HCT116 (cell line): ENCODE data around the gene DAPK1. TPM values are rescaled to one million over a fixed set of nuclear protein-coding genes. Genes with fewer than 3 reads are reported as not detected.

Experiments used
- ATAC-seq: fragments of 200-7000 bp; cut with Tn5 transposase; 2 replicates; pipeline ENCODE4 v1.9.1; 2020; ENCODE audit warnings: mild to moderate bottlenecking, moderate library complexity
- BruUV-seq: library from RNA; stranded (reverse); fragments of 400-500 nt; replicated peaks from 2 replicates; lab custom pipeline; 2021; lab: Mats Ljungman, UMichigan
- CTCF ChIA-PET: fragments of 300-600 bp; sonication (Branson Sonifier 250); formaldehyde crosslinking; loops from one replicate; lab custom pipeline; 2021; ENCODE audit warnings: antibody characterized with exemption; lab: Charles Lee
- POLR2A ChIA-PET: fragments of 300-600, 350-600 bp; sonication (Branson Sonifier 250); formaldehyde crosslinking; loops from one replicate; lab custom pipeline; 2021; ENCODE audit warnings: antibody characterized with exemption; lab: Charles Lee
- RAD21 ChIA-PET, 2 experiments: fragments of 300-600 bp; sonication (Branson Sonifier 250); formaldehyde crosslinking; loops; one replicate each; lab custom pipeline; 2023; ENCODE audit warnings: low total read pairs in 2 of 2; ENCODE audit not compliant: uncharacterized antibody in 2 of 2, unreplicated experiment in 2 of 2, low non-redundant PET in 1 of 2; lab: Charles Lee
- DNase-seq: peaks from one replicate; pipeline ENCODE4 v3.0.0-alpha.2; 2010; ENCODE audit warnings: low read depth, low spot score
- H2AFZ ChIP-seq: fragments of 200-600 bp; shearing (Covaris generic), sonication (generic); 2 replicates; pipeline ENCODE4 v1.6.1; 2017; ENCODE audit warnings: low read depth, mixed run types, mixed read lengths, antibody characterized with exemption, low read length; ENCODE audit not compliant: poor library complexity, severe bottlenecking
- H3K27ac ChIP-seq: 2 replicates; pipeline ENCODE4 v1.5.1; 2012; ENCODE audit warnings: low read depth, low read length
- H3K27me3 ChIP-seq: fragments of 200-600 bp; sonication (generic); 2 replicates; pipeline ENCODE4 v1.6.1; 2016; ENCODE audit warnings: mixed run types, low read length, mixed read lengths; ENCODE audit not compliant: insufficient read depth
- H3K36me3 ChIP-seq, 2 experiments: fragments of 200-500 bp in 1 of 2; fragments of 200-600 bp in 1 of 2; sonication (Bioruptor generic) in 1 of 2; sonication (generic) in 1 of 2; 2 replicates each; pipeline versions ENCODE4 v1.5.1 to v1.6.1; 2014 to 2016; ENCODE audit warnings: low read length in 2 of 2, inconsistent platforms in 1 of 2, mixed read lengths in 1 of 2, mixed run types in 1 of 2; ENCODE audit not compliant: insufficient read depth in 2 of 2, control insufficient read depth in 1 of 2
- H3K4me1 ChIP-seq, 2 experiments: fragments of 200-600 bp in 1 of 2; sonication (generic) in 1 of 2; 2 replicates each; pipeline versions ENCODE4 v1.5.1 to v1.6.1; 2012 to 2017; ENCODE audit warnings: low read length in 2 of 2, inconsistent platforms in 1 of 2, mild to moderate bottlenecking in 1 of 2, mixed read lengths in 1 of 2, mixed run types in 1 of 2, moderate library complexity in 1 of 2; ENCODE audit not compliant: insufficient read depth in 2 of 2, control insufficient read depth in 1 of 2
- H3K4me2 ChIP-seq: fragments of 200-600 bp; sonication (generic); 2 replicates; pipeline ENCODE4 v1.6.1; 2017; ENCODE audit warnings: mixed run types, low read length, mixed read lengths
- H3K4me3 ChIP-seq, 2 experiments: fragments of 200-600 bp in 1 of 2; sonication (generic) in 1 of 2; replicated peaks in 1 of 2; 2 replicates each; pipeline ENCODE4 v1.5.1; 2011 to 2016; ENCODE audit warnings: low read length in 2 of 2, control low read depth in 1 of 2, low read depth in 1 of 2, mild to moderate bottlenecking in 1 of 2, mixed read lengths in 1 of 2, mixed run types in 1 of 2
- H3K79me2 ChIP-seq: fragments of 200-600 bp; sonication (generic); 2 replicates; pipeline ENCODE4 v1.6.1; 2017; ENCODE audit warnings: mild to moderate bottlenecking, mixed run types, low read length, moderate library complexity, mixed read lengths; ENCODE audit not compliant: insufficient read depth
- H3K9ac ChIP-seq: fragments of 200-600 bp; sonication (generic); 2 replicates; pipeline ENCODE4 v1.6.1; 2016; ENCODE audit warnings: low read length, mixed read lengths
- H3K9me2 ChIP-seq: fragments of 200-600 bp; sonication (generic), shearing (Covaris generic); 2 replicates; pipeline ENCODE4 v1.6.1; 2017; ENCODE audit warnings: mixed run types, mild to moderate bottlenecking, moderate library complexity; ENCODE audit not compliant: insufficient read depth
- H3K9me3 ChIP-seq, 2 experiments: fragments of 200-500 bp in 1 of 2; fragments of 200-600 bp in 1 of 2; sonication (Bioruptor generic) in 1 of 2; sonication (generic) in 1 of 2; 2 replicates each; pipeline ENCODE4 v1.6.1; 2014 to 2017; ENCODE audit warnings: low read length in 2 of 2, mixed read lengths in 2 of 2, inconsistent platforms in 1 of 2, low read depth in 1 of 2, mild to moderate bottlenecking in 1 of 2, mixed run types in 1 of 2, moderate library complexity in 1 of 2; ENCODE audit not compliant: control insufficient read depth in 1 of 2, insufficient read depth in 1 of 2
- H4K20me1 ChIP-seq: fragments of 200-600 bp; sonication (generic), shearing (Covaris generic); 2 replicates; pipeline ENCODE4 v1.6.1; 2017; ENCODE audit warnings: mixed run types, mild to moderate bottlenecking, moderate library complexity; ENCODE audit not compliant: insufficient read depth
- ATF3 ChIP-seq: IDR thresholded peaks from 2 replicates; pipeline ENCODE4 v1.6.1; 2012
- CTCF ChIP-seq, 3 experiments: fragments of 200-600 bp in 1 of 3; sonication (generic) in 1 of 3; IDR thresholded peaks in 2 of 3; conservative IDR thresholded peaks in 1 of 3; 2 replicates each; pipeline ENCODE4 v1.5.1; 2012 to 2017; ENCODE audit warnings: low read depth in 2 of 3, low read length in 2 of 3, antibody characterized with exemption in 1 of 3, borderline replicate concordance in 1 of 3, control low read depth in 1 of 3, mild to moderate bottlenecking in 1 of 3, mixed read lengths in 1 of 3, mixed run types in 1 of 3, moderate library complexity in 1 of 3; ENCODE audit not compliant: insufficient read depth in 1 of 3
- EZH2phosphoT487 ChIP-seq: fragments of 200-600 bp; IDR thresholded peaks from 2 replicates; pipeline ENCODE4 v1.6.1; 2018; ENCODE audit warnings: antibody characterized with exemption, borderline replicate concordance
- FOSL1 ChIP-seq: IDR thresholded peaks from 2 replicates; pipeline ENCODE4 v1.6.1; 2012; ENCODE audit warnings: low read depth
- JUND ChIP-seq: IDR thresholded peaks from 2 replicates; pipeline ENCODE4 v1.6.1; 2012
- POLR2A ChIP-seq: IDR thresholded peaks from 2 replicates; pipeline ENCODE4 v1.7.0; 2011; ENCODE audit warnings: borderline replicate concordance; ENCODE audit not compliant: insufficient read depth, insufficient read length; ENCODE audit errors: extremely low read depth
- POLR2AphosphoS5 ChIP-seq: IDR thresholded peaks from 2 replicates; pipeline ENCODE4 v1.6.1; 2011; ENCODE audit warnings: mild to moderate bottlenecking, low read depth, low read length, moderate library complexity
- REST ChIP-seq: IDR thresholded peaks from 2 replicates; pipeline ENCODE4 v1.6.1; 2012; ENCODE audit warnings: low read depth
- SIN3A ChIP-seq: IDR thresholded peaks from 2 replicates; pipeline ENCODE4 v1.6.1; 2012; ENCODE audit warnings: low read depth
- SP1 ChIP-seq: IDR thresholded peaks from 2 replicates; pipeline ENCODE4 v1.6.1; 2012; ENCODE audit warnings: low read depth
- ZFX ChIP-seq: fragments of 450-650 bp; IDR thresholded peaks from 2 replicates; pipeline ENCODE4 v1.6.1; 2017
- ZNF274 ChIP-seq: fragments of 200-500 bp; sonication (Bioruptor generic); IDR thresholded peaks from 2 replicates; pipeline ENCODE4 v1.6.1; 2014; ENCODE audit warnings: mild to moderate bottlenecking, low read depth, low read length, inconsistent platforms
- intact Hi-C: fragments of 100-400 bp; cut with micrococcal nuclease; formaldehyde crosslinking; loops from 2 replicates; pipeline ENCODE4 v1.10.0; 2022
- total RNA-seq: library from RNA; stranded (reverse); gene quantifications from one replicate; pipeline ENCODE4 v1.2.1, GENCODE V29; 2021; ENCODE audit not compliant: unreplicated experiment

DAPK1 gene
- total RNA-seq, 1 experiment from 2014 or later = 5.6 TPM

- intact Hi-C loops = loop anchor here (5.0 kb wide), 1 partner anchor 126 kb away; no protein-coding TSS in a partner anchor
- Histone ChIP-seq H3K4me3 (no peak overlapping the region), H2AFZ (no peak overlapping the region), H3K36me3 (no peaks in the 10 kb centered on the region), H3K9me2 (no peaks in the 10 kb centered on the region), H3K27ac (no peak overlapping the region), H3K27me3 (no peaks in the 10 kb centered on the region), H4K20me1 (no peaks in the 10 kb centered on the region), H3K9ac (no peak overlapping the region), H3K4me2 (no peak overlapping the region), H3K4me1 (no peaks in the 10 kb centered on the region), H3K9me3 (no peaks in the 10 kb centered on the region), H3K79me2 (no peaks in the 10 kb centered on the region)
- RAD21 ChIA-PET = no interaction called here
- CTCF ChIA-PET = no interaction called here
- no peak for DNase-seq
- TF ChIP-seq POLR2A = no peak
- no peak for TF ChIP-seq REST
- TF ChIP-seq CTCF (IDR thresholded peaks at IDR 0.05 in 2 of 3, conservative IDR thresholded peaks at IDR 0.05 in 1 of 3; ENCODE audit: borderline replicate concordance in 1 of 3, insufficient read depth in 1 of 3, low read depth in 2 of 3, low read length in 2 of 3) = no peak
- no peak for TF ChIP-seq EZH2phosphoT487
- TF ChIP-seq ATF3 = no peak
- TF ChIP-seq JUND = no peak
- no peak for TF ChIP-seq SP1
- TF ChIP-seq ZFX = no peak
- TF ChIP-seq SIN3A = no peak
- TF ChIP-seq ZNF274 = no peak
- TF ChIP-seq POLR2AphosphoS5 = no peak
- TF ChIP-seq FOSL1 = no peak
- no peak for ATAC-seq
- POLR2A ChIA-PET = no interaction called here
- BruUV-seq = no TSS peak
Observed at GRCh38 chr9:87461256-87461655, 36.4 kb upstream of the DAPK1 start.
